Measurements from ENCODE around the gene ITGBL1.

DNA sequence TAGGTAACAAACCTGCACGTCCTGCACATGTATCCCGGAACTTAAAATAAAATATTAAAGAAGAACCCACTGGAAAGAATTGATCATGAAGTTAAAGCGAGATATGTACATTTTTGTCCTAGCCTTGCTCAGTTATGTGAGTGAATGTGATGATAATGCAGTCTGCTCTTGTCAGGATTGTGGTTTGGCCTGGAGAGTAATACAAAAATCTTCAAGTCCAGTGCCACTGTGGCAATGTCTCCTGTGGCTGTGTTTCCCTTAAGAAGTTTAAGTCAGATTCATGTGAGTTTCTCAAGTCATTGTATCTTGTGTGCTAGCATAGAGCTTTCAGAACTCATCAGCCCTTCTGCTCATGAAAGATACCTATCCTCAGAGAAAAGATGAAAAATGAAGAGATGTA, 18.0 kb upstream of the ITGBL1 start:
- TF ChIP-seq, protein P1, sequence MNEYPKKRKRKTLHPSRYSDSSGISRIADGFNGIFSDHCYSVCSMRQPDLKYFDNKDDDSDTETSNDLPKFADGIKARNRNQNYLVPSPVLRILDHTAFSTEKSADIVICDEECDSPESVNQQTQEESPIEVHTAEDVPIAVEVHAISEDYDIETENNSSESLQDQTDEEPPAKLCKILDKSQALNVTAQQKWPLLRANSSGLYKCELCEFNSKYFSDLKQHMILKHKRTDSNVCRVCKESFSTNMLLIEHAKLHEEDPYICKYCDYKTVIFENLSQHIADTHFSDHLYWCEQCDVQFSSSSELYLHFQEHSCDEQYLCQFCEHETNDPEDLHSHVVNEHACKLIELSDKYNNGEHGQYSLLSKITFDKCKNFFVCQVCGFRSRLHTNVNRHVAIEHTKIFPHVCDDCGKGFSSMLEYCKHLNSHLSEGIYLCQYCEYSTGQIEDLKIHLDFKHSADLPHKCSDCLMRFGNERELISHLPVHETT (tag by site-specific recombination; IDR thresholded peaks at IDR 0.05): no peak
- TF ChIP-seq WT1 (tag by site-specific recombination; IDR thresholded peaks at IDR 0.05) (no peak), ZNF473 (tag by site-specific recombination; IDR thresholded peaks at IDR 0.05) (no peak), ZBTB8A (tag by site-specific recombination; IDR thresholded peaks at IDR 0.05) (no peak), ZNF335 (tag by site-specific recombination; conservative IDR thresholded peaks at IDR 0.05) (no peak), ZNF169 (tag by site-specific recombination; IDR thresholded peaks at IDR 0.05) (no peak), ZNF184 (tag by site-specific recombination; IDR thresholded peaks at IDR 0.05) (no peak), ZNF140 (tag by site-specific recombination; IDR thresholded peaks at IDR 0.05) (no peak), ZNF16 (tag by site-specific recombination; IDR thresholded peaks at IDR 0.05; ENCODE audit: low read depth) (no peak), TRIM28 (IDR thresholded peaks at IDR 0.05; ENCODE audit: borderline replicate concordance, low read length) (no peak)
- TF ChIP-seq, protein P2, sequence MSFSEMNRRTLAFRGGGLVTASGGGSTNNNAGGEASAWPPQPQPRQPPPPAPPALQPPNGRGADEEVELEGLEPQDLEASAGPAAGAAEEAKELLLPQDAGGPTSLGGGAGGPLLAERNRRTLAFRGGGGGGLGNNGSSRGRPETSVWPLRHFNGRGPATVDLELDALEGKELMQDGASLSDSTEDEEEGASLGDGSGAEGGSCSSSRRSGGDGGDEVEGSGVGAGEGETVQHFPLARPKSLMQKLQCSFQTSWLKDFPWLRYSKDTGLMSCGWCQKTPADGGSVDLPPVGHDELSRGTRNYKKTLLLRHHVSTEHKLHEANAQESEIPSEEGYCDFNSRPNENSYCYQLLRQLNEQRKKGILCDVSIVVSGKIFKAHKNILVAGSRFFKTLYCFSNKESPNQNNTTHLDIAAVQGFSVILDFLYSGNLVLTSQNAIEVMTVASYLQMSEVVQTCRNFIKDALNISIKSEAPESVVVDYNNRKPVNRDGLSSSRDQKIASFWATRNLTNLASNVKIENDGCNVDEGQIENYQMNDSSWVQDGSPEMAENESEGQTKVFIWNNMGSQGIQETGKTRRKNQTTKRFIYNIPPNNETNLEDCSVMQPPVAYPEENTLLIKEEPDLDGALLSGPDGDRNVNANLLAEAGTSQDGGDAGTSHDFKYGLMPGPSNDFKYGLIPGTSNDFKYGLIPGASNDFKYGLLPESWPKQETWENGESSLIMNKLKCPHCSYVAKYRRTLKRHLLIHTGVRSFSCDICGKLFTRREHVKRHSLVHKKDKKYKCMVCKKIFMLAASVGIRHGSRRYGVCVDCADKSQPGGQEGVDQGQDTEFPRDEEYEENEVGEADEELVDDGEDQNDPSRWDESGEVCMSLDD (tag by site-specific recombination; IDR thresholded peaks at IDR 0.05): no peak
- TF ChIP-seq, protein P3, sequence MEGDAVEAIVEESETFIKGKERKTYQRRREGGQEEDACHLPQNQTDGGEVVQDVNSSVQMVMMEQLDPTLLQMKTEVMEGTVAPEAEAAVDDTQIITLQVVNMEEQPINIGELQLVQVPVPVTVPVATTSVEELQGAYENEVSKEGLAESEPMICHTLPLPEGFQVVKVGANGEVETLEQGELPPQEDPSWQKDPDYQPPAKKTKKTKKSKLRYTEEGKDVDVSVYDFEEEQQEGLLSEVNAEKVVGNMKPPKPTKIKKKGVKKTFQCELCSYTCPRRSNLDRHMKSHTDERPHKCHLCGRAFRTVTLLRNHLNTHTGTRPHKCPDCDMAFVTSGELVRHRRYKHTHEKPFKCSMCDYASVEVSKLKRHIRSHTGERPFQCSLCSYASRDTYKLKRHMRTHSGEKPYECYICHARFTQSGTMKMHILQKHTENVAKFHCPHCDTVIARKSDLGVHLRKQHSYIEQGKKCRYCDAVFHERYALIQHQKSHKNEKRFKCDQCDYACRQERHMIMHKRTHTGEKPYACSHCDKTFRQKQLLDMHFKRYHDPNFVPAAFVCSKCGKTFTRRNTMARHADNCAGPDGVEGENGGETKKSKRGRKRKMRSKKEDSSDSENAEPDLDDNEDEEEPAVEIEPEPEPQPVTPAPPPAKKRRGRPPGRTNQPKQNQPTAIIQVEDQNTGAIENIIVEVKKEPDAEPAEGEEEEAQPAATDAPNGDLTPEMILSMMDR (tag by site-specific recombination; IDR thresholded peaks at IDR 0.05): no peak
- TF ChIP-seq, protein P4, sequence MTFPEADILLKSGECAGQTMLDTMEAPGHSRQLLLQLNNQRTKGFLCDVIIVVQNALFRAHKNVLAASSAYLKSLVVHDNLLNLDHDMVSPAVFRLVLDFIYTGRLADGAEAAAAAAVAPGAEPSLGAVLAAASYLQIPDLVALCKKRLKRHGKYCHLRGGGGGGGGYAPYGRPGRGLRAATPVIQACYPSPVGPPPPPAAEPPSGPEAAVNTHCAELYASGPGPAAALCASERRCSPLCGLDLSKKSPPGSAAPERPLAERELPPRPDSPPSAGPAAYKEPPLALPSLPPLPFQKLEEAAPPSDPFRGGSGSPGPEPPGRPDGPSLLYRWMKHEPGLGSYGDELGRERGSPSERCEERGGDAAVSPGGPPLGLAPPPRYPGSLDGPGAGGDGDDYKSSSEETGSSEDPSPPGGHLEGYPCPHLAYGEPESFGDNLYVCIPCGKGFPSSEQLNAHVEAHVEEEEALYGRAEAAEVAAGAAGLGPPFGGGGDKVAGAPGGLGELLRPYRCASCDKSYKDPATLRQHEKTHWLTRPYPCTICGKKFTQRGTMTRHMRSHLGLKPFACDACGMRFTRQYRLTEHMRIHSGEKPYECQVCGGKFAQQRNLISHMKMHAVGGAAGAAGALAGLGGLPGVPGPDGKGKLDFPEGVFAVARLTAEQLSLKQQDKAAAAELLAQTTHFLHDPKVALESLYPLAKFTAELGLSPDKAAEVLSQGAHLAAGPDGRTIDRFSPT (tag by site-specific recombination; IDR thresholded peaks at IDR 0.05): no peak
- TF ChIP-seq, protein P5, sequence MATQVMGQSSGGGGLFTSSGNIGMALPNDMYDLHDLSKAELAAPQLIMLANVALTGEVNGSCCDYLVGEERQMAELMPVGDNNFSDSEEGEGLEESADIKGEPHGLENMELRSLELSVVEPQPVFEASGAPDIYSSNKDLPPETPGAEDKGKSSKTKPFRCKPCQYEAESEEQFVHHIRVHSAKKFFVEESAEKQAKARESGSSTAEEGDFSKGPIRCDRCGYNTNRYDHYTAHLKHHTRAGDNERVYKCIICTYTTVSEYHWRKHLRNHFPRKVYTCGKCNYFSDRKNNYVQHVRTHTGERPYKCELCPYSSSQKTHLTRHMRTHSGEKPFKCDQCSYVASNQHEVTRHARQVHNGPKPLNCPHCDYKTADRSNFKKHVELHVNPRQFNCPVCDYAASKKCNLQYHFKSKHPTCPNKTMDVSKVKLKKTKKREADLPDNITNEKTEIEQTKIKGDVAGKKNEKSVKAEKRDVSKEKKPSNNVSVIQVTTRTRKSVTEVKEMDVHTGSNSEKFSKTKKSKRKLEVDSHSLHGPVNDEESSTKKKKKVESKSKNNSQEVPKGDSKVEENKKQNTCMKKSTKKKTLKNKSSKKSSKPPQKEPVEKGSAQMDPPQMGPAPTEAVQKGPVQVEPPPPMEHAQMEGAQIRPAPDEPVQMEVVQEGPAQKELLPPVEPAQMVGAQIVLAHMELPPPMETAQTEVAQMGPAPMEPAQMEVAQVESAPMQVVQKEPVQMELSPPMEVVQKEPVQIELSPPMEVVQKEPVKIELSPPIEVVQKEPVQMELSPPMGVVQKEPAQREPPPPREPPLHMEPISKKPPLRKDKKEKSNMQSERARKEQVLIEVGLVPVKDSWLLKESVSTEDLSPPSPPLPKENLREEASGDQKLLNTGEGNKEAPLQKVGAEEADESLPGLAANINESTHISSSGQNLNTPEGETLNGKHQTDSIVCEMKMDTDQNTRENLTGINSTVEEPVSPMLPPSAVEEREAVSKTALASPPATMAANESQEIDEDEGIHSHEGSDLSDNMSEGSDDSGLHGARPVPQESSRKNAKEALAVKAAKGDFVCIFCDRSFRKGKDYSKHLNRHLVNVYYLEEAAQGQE (tag by site-specific recombination; IDR thresholded peaks at IDR 0.05): no peak

Data from HEK293 (cell line).